Sigmoid colon (tissue), 4 donors: Measurements from ENCODE around the gene CDC5L.

Experiments used
- CTCF ChIP-seq, 4 experiments: fragments of 450-650 bp in 3 of 4; fragments of 200-600 bp in 1 of 4; IDR thresholded peaks; one replicate each; pipeline ENCODE4 v1.5.1; 2016 to 2019; ENCODE audit warnings: antibody characterized with exemption in 4 of 4, mild to moderate bottlenecking in 3 of 4, moderate library complexity in 2 of 4
- EP300 ChIP-seq, 4 donors: sonication (generic); formaldehyde crosslinking; IDR thresholded peaks; one replicate each; pipeline ENCODE4 v1.6.1; 2017; ENCODE audit warnings: antibody characterized with exemption in 4 of 4
- POLR2A ChIP-seq, 2 donors: fragments of 450-650 bp; IDR thresholded peaks; one replicate each; pipeline ENCODE4 v1.6.1; 2016; ENCODE audit warnings: antibody characterized with exemption in 2 of 2, mild to moderate bottlenecking in 2 of 2, moderate library complexity in 2 of 2

- no peak for TF ChIP-seq CTCF (IDR thresholded peaks at IDR 0.05)
- TF ChIP-seq EP300 (IDR thresholded peaks at IDR 0.05) = no peak
- no peak for TF ChIP-seq POLR2A (IDR thresholded peaks at IDR 0.05)
These were observed 89.3 kb downstream of the CDC5L start for GRCh38 chr6:44476849-44477248.
